Tibial nerve (tissue), 4 donors: Measurements from ENCODE around the gene GLP1R. TPM values are rescaled to one million over a fixed set of nuclear protein-coding genes. Genes with fewer than 3 reads are reported as not detected.

Source experiments
- DNase-seq, 2 donors: peaks; one replicate each; pipeline ENCODE4 v3.0.0-alpha.2; 2019; ENCODE audit warnings: low spot score in 2 of 2
- H3K27ac ChIP-seq, 4 donors: fragments of 200-600 bp; sonication (generic) in 3 of 4; one replicate each; pipeline ENCODE4 v1.5.1; 2017 to 2019; ENCODE audit warnings: mild to moderate bottlenecking in 1 of 4
- H3K27me3 ChIP-seq, 2 donors: fragments of 200-600 bp; sonication (generic) in 1 of 2; one replicate each; pipeline versions ENCODE4 v1.5.1 to v1.6.0; 2017 to 2019
- H3K36me3 ChIP-seq, 3 donors: fragments of 200-600 bp; sonication (generic); one replicate each; pipeline ENCODE4 v1.5.1; 2018 to 2019
- H3K4me1 ChIP-seq, 4 donors: fragments of 200-600 bp; sonication (generic) in 3 of 4; one replicate each; pipeline ENCODE4 v1.5.1; 2017 to 2019
- H3K4me3 ChIP-seq, 4 donors: fragments of 200-600 bp; sonication (generic) in 3 of 4; one replicate each; pipeline ENCODE4 v1.5.1; 2017 to 2019; ENCODE audit warnings: mild to moderate bottlenecking in 1 of 4, moderate library complexity in 1 of 4
- H3K9me3 ChIP-seq, 4 donors: fragments of 200-600 bp; sonication (generic) in 3 of 4; one replicate each; pipeline ENCODE4 v1.5.1; 2017 to 2019
- CTCF ChIP-seq, 5 experiments: fragments of 200-600 bp in 3 of 5; fragments of 450-650 bp in 2 of 5; sonication (generic) in 3 of 5; IDR thresholded peaks; one replicate each; pipeline ENCODE4 v1.5.1; 2016 to 2019; ENCODE audit warnings: antibody characterized with exemption in 5 of 5, mild to moderate bottlenecking in 3 of 5, moderate library complexity in 2 of 5
- EP300 ChIP-seq, 2 donors: sonication (generic); formaldehyde crosslinking; IDR thresholded peaks; one replicate each; pipeline ENCODE4 v1.6.1; 2017; ENCODE audit warnings: antibody characterized with exemption in 2 of 2, mild to moderate bottlenecking in 1 of 2
- POLR2A ChIP-seq, 2 donors: fragments of 450-650 bp; IDR thresholded peaks; one replicate each; pipeline ENCODE4 v1.6.1; 2017; ENCODE audit warnings: antibody characterized with exemption in 2 of 2, mild to moderate bottlenecking in 2 of 2, moderate library complexity in 2 of 2
- WGBS, 2 donors: methylation state at CpG; one replicate each; pipeline ENCODE4 v1.1.5; 2018; 5-methylcytosine and 5-hydroxymethylcytosine counted together
- total RNA-seq, 4 donors: library from RNA; depleted of rRNA; stranded (reverse); fragments of >200 nt; gene quantifications; one replicate each; pipeline ENCODE4 v1.1.0, GENCODE V29; 2016

GLP1R gene
- total RNA-seq, 4 donors from 2014 or later = 0.20 to 4.2 (median 1.3) TPM

GRCh38 chr6:39041072-39041471, 7.5 kb upstream of the GLP1R start:
- TF ChIP-seq CTCF (IDR thresholded peaks at IDR 0.05) = no peak
- no peak overlapping the region for H3K4me3 ChIP-seq
- H3K9me3 ChIP-seq = peaks cover 0 to 4% (median 0%) of the 10 kb centered on the region in 4 donors
- WGBS, 2 donors = 63 to 70% methylated on average over 2 of the region's 2 CpGs
- H3K36me3 ChIP-seq = no peaks in the 10 kb centered on the region
- H3K27ac ChIP-seq = no peak overlapping the region
- H3K27me3 ChIP-seq = peaks cover 0 to 31% of the 10 kb centered on the region in 2 donors
- no peaks in the 10 kb centered on the region for H3K4me1 ChIP-seq
- DNase-seq = no peak

DNA sequence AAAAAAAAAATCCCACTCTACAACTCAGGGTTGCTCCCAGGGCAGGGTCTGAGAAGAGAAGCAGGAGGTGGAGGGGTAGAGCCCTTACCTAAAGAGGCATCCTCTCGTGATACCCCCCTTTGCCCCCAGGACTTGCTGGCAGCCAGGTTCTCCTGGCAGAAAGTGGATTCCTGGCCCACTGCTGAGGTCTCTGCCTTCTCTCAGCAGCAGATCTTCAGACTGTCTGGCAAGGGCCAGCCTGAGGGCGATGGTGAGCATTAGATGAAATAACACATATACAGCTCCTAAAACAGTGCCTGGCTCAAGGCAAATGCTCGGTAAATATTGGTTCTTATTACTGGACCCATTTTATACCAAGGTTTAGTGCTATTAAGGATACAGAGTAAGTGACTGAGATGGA, 4.8 kb upstream of the GLP1R start:
- WGBS, 2 donors = 85% methylated on average over 3 of the region's 3 CpGs
- Histone ChIP-seq H3K9me3 (peaks cover 0 to 4% (median 0%) of the 10 kb centered on the region in 4 donors), H3K27me3 (peaks cover 0 to 21% of the 10 kb centered on the region in 2 donors), H3K4me1 (peaks cover 0 to 7% (median 2%) of the 10 kb centered on the region in 4 donors), H3K36me3 (no peaks in the 10 kb centered on the region), H3K4me3 (no peak overlapping the region), H3K27ac (no peak overlapping the region)
- DNase-seq = no peak
- TF ChIP-seq CTCF (IDR thresholded peaks at IDR 0.05) = no peak
- no peak for TF ChIP-seq POLR2A (IDR thresholded peaks at IDR 0.05)
- TF ChIP-seq EP300 (IDR thresholded peaks at IDR 0.05) = no peak

GRCh38 chr6:39044181-39044580, 4.4 kb upstream of the GLP1R start:
- 90% methylated on average over 4 of the region's 4 CpGs for WGBS, 2 donors

GRCh38 chr6:39047434-39048327, 900 bp upstream of the GLP1R start:
- DNase-seq = no peak
- WGBS, 2 donors = 70 to 82% methylated on average over 3 to 6 of the region's 6 CpGs
- TF ChIP-seq CTCF (IDR thresholded peaks at IDR 0.05) (no peak), POLR2A (IDR thresholded peaks at IDR 0.05) (no peak), EP300 (IDR thresholded peaks at IDR 0.05) (no peak)
- Histone ChIP-seq H3K4me1 (peaks cover 0 to 12% (median 5%) of the 10 kb centered on the region in 4 donors), H3K9me3 (no peaks in the 10 kb centered on the region), H3K27ac (no peak overlapping the region), H3K36me3 (no peaks in the 10 kb centered on the region), H3K27me3 (peaks cover 0 to 38% of the 10 kb centered on the region in 2 donors), H3K4me3 (no peak overlapping the region)

More at GRCh38 chr6:39044181-39044580, 4.4 kb upstream of the GLP1R start:
- Histone ChIP-seq H3K4me1 (peaks cover 0 to 11% (median 5%) of the 10 kb centered on the region in 4 donors), H3K36me3 (no peaks in the 10 kb centered on the region), H3K27ac (no peak overlapping the region), H3K9me3 (peaks cover 0 to 4% (median 0%) of the 10 kb centered on the region in 4 donors), H3K27me3 (peaks cover 0 to 25% of the 10 kb centered on the region in 2 donors), H3K4me3 (no peak overlapping the region)
- no peak for DNase-seq
- no peak for TF ChIP-seq EP300 (IDR thresholded peaks at IDR 0.05)
- no peak for TF ChIP-seq CTCF (IDR thresholded peaks at IDR 0.05)
- TF ChIP-seq POLR2A (IDR thresholded peaks at IDR 0.05) = no peak

- H3K27me3 ChIP-seq = peaks cover 0 to 39% of the 10 kb centered on the region in 2 donors
- H3K9me3 ChIP-seq = no peaks in the 10 kb centered on the region
- H3K4me3 ChIP-seq = no peak overlapping the region
- no peaks in the 10 kb centered on the region for H3K36me3 ChIP-seq
- WGBS, 2 donors = 65 to 71% methylated on average over 8 of the region's 9 CpGs
- H3K4me1 ChIP-seq = peaks cover 0 to 12% (median 5%) of the 10 kb centered on the region in 4 donors
- DNase-seq = no peak
- TF ChIP-seq CTCF (IDR thresholded peaks at IDR 0.05) = no peak
- TF ChIP-seq EP300 (IDR thresholded peaks at IDR 0.05) = no peak
- TF ChIP-seq POLR2A (IDR thresholded peaks at IDR 0.05) = no peak
- no peak overlapping the region for H3K27ac ChIP-seq
These were observed 1.1 kb downstream of the GLP1R start for GRCh38 chr6:39049575-39050283.
